ENCODE data around the gene UTRN.

DNA sequence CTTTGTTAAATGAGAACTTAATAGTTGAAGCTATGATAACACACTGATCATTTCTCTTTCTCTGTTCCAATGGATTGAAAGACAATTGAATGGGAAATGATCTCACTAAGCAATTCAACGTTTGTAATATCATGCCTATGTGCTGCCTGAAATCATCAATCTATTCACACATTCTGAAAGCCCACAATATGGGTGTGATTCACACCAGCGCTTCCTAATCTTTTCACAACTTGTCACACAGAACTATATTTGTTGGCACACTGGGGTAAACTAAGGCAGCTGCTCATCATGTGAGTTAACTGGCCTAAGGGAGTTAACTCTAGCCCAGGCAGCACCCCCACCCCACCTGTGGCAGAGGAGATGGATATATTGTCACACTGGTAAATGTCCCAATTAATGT lies 37.1 kb upstream of the UTRN start:
- TF ChIP-seq, protein P1, sequence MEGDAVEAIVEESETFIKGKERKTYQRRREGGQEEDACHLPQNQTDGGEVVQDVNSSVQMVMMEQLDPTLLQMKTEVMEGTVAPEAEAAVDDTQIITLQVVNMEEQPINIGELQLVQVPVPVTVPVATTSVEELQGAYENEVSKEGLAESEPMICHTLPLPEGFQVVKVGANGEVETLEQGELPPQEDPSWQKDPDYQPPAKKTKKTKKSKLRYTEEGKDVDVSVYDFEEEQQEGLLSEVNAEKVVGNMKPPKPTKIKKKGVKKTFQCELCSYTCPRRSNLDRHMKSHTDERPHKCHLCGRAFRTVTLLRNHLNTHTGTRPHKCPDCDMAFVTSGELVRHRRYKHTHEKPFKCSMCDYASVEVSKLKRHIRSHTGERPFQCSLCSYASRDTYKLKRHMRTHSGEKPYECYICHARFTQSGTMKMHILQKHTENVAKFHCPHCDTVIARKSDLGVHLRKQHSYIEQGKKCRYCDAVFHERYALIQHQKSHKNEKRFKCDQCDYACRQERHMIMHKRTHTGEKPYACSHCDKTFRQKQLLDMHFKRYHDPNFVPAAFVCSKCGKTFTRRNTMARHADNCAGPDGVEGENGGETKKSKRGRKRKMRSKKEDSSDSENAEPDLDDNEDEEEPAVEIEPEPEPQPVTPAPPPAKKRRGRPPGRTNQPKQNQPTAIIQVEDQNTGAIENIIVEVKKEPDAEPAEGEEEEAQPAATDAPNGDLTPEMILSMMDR (conservative IDR thresholded peaks at IDR 0.05; ENCODE audit: low read depth in 2 of 2), result no peak
- TF ChIP-seq EZH2 (IDR thresholded peaks at IDR 0.05; ENCODE audit: low read depth, unreplicated experiment) (no peak), CREB1 (CRISPR knock-in tag; IDR thresholded peaks at IDR 0.05; ENCODE audit: low read depth) (no peak), ZNF114 (CRISPR knock-in tag; IDR thresholded peaks at IDR 0.05) (no peak), POLR2AphosphoS5 (IDR thresholded peaks at IDR 0.05; ENCODE audit: low read depth) (no peak)
- TF ChIP-seq, protein P2, sequence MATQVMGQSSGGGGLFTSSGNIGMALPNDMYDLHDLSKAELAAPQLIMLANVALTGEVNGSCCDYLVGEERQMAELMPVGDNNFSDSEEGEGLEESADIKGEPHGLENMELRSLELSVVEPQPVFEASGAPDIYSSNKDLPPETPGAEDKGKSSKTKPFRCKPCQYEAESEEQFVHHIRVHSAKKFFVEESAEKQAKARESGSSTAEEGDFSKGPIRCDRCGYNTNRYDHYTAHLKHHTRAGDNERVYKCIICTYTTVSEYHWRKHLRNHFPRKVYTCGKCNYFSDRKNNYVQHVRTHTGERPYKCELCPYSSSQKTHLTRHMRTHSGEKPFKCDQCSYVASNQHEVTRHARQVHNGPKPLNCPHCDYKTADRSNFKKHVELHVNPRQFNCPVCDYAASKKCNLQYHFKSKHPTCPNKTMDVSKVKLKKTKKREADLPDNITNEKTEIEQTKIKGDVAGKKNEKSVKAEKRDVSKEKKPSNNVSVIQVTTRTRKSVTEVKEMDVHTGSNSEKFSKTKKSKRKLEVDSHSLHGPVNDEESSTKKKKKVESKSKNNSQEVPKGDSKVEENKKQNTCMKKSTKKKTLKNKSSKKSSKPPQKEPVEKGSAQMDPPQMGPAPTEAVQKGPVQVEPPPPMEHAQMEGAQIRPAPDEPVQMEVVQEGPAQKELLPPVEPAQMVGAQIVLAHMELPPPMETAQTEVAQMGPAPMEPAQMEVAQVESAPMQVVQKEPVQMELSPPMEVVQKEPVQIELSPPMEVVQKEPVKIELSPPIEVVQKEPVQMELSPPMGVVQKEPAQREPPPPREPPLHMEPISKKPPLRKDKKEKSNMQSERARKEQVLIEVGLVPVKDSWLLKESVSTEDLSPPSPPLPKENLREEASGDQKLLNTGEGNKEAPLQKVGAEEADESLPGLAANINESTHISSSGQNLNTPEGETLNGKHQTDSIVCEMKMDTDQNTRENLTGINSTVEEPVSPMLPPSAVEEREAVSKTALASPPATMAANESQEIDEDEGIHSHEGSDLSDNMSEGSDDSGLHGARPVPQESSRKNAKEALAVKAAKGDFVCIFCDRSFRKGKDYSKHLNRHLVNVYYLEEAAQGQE (IDR thresholded peaks at IDR 0.05; ENCODE audit: unreplicated experiment), result no peak

Measured in GM23338 (cell line).